Measurements from ENCODE around the gene VPS29.

DNA sequence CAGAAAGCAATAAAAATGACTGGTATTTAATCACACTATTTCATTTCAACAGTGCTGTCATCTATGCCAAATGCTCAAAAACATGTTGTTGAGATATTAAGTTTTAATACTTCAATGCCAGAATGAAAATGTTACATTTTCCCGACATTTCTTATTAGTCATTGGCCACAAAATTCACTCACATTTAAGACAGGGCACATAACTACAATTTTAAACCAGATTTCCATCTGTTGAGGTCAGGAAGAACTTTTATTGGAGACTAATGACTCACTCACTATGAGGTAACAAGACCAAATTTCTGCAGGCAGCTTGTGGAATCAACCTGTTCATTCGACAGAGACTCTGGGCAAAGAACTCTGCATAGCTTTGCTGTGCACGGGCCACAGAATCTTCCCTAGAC is 44.4 kb upstream of the VPS29 start:
- TF ChIP-seq, protein P1, sequence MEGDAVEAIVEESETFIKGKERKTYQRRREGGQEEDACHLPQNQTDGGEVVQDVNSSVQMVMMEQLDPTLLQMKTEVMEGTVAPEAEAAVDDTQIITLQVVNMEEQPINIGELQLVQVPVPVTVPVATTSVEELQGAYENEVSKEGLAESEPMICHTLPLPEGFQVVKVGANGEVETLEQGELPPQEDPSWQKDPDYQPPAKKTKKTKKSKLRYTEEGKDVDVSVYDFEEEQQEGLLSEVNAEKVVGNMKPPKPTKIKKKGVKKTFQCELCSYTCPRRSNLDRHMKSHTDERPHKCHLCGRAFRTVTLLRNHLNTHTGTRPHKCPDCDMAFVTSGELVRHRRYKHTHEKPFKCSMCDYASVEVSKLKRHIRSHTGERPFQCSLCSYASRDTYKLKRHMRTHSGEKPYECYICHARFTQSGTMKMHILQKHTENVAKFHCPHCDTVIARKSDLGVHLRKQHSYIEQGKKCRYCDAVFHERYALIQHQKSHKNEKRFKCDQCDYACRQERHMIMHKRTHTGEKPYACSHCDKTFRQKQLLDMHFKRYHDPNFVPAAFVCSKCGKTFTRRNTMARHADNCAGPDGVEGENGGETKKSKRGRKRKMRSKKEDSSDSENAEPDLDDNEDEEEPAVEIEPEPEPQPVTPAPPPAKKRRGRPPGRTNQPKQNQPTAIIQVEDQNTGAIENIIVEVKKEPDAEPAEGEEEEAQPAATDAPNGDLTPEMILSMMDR (IDR thresholded peaks at IDR 0.05), result no peak
- no peak for TF ChIP-seq EP300 (IDR thresholded peaks at IDR 0.05)
- no peak for TF ChIP-seq POLR2AphosphoS5 (IDR thresholded peaks at IDR 0.05)
- TF ChIP-seq POLR2A (IDR thresholded peaks at IDR 0.05), result no peak

All from stomach (tissue), 4 donors.